Stimulated activated naive B cell treated with anti-CD40 and anti-IgM and Interleukin-4, amounts not matched to agents 10 μg/mL and 1 μg/mL and 100 μg/mL, for 72 hours (primary cell): ENCODE measurements around the gene PNMT.
"Not testable (repeated sequence)": the region's sequence is repeated elsewhere in the genome, so short reads cannot be mapped to it uniquely, and the experiment has no call there.

Experiments used
- ATAC-seq, 2 donors: fragments of 150-1000 bp; cut with Tn5 transposase; replicated peaks; 2 replicates each; pipeline ENCODE4 v1.10.0; 2021; ENCODE audit warnings: moderate library complexity in 1 of 2
- DNase-seq: peaks from one replicate; pipeline ENCODE4 v3.0.0; 2021
- H3K27ac Mint-ChIP-seq: one replicate; pipeline ENCODE4 v1.8.0; 2022; ENCODE audit warnings: mild to moderate bottlenecking, mixed read lengths
- H3K27me3 Mint-ChIP-seq, 2 donors: one replicate each; pipeline ENCODE4 v1.8.0; 2022; ENCODE audit warnings: mixed read lengths in 2 of 2
- H3K36me3 Mint-ChIP-seq, 2 donors: one replicate each; pipeline ENCODE4 v1.8.0; 2022; ENCODE audit warnings: mixed read lengths in 2 of 2, mild to moderate bottlenecking in 1 of 2
- H3K4me1 Mint-ChIP-seq, 2 donors: one replicate each; pipeline ENCODE4 v1.8.0; 2022; ENCODE audit warnings: mixed read lengths in 2 of 2, mild to moderate bottlenecking in 1 of 2
- H3K4me3 Mint-ChIP-seq, 2 donors: one replicate each; pipeline ENCODE4 v1.8.0; 2022; ENCODE audit warnings: mild to moderate bottlenecking in 2 of 2, mixed read lengths in 2 of 2, moderate library complexity in 1 of 2
- H3K9me3 Mint-ChIP-seq, 2 donors: one replicate each; pipeline ENCODE4 v1.8.0; 2022; ENCODE audit warnings: mixed read lengths in 2 of 2, mild to moderate bottlenecking in 1 of 2

Gene PNMT

DNA sequence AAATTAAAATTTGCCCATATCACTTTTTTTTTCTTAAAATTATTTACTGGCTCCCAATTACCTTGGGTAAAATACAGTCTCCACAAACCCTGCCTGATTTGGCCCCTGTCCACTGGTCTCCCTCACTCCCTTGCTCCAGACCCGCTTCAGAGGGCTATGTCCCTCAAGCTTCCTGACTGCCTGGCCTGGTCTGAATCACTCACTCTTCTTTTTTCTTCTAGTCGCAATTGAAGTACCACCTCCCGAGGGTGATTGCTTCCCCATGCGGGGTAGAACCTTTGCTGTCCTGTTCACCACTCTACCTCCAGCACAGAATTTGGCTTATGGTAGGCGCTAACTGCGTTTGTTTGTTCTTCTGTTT, 20.2 kb downstream of the PNMT start:
- peaks cover 15 to 17% of the 10 kb centered on the region in 2 donors for H3K4me1 Mint-ChIP-seq
- peaks cover 1 to 3% of the 10 kb centered on the region in 2 donors for H3K9me3 Mint-ChIP-seq
- H3K27me3 Mint-ChIP-seq = no peaks in the 10 kb centered on the region
- DNase-seq (no peak), ATAC-seq (no peak)
- peak overlapping the region; percentile 91 to 96 for H3K4me3 Mint-ChIP-seq
- peaks cover 10 to 22% of the 10 kb centered on the region in 2 donors for H3K36me3 Mint-ChIP-seq
- H3K27ac Mint-ChIP-seq = peak overlapping the region; percentile 98

DNA sequence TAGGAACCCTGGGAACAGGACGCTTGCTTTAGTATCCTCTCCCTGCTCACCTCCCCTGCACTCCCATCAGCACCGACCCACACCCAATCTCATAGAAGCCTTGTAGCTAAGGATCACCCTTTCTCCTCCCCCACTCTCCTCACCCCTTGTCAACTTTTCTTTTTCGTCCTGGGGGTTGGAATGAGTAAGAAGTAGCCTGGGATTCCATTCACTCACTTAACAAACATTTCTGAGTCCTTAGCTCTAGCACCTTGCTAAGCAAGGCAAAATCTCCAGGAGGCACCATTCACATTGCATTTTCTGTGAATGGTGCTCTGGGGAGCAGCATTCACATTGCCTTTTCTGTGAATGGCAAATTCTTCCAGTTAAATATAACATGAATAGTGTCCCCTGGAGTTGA, 20.7 kb downstream of the PNMT start:
- H3K36me3 Mint-ChIP-seq = peaks cover 10 to 22% of the 10 kb centered on the region in 2 donors
- no peak for DNase-seq
- peaks cover 15 to 17% of the 10 kb centered on the region in 2 donors for H3K4me1 Mint-ChIP-seq
- peak overlapping the region; percentile 98 for H3K27ac Mint-ChIP-seq
- H3K27me3 Mint-ChIP-seq = no peaks in the 10 kb centered on the region
- no peak for ATAC-seq
- peak overlapping the region; percentile 91 to 96 for H3K4me3 Mint-ChIP-seq
- H3K9me3 Mint-ChIP-seq = peaks cover 1 to 3% of the 10 kb centered on the region in 2 donors

DNA sequence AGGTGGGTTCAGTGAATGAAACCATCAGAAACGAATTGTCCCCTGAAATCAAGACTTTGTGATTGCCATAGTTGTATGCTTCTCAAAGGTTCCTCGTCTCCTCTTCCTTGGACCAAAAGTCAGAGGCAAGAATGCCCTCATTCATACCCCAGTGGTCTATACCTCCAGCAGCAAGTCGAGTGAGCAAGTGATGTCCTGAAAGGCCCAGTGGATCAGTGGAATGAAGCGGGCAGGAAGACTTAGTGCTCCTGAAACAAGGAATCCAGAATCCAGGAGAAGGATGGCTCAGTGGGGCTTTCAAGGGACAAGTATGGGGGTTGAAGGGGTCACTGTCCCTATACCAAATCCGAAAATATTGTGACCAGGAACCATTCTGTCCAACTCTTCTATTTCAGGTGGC, 26.3 kb downstream of the PNMT start:
- no peak overlapping the region for H3K4me3 Mint-ChIP-seq
- no peaks in the 10 kb centered on the region for H3K9me3 Mint-ChIP-seq
- H3K36me3 Mint-ChIP-seq = peaks cover 24 to 36% of the 10 kb centered on the region in 2 donors
- ATAC-seq (no peak), DNase-seq (no peak)
- peaks cover 9 to 10% of the 10 kb centered on the region in 2 donors for H3K27me3 Mint-ChIP-seq
- peaks cover under 1 to 2% of the 10 kb centered on the region in 2 donors for H3K4me1 Mint-ChIP-seq
- H3K27ac Mint-ChIP-seq = no peak overlapping the region

DNA sequence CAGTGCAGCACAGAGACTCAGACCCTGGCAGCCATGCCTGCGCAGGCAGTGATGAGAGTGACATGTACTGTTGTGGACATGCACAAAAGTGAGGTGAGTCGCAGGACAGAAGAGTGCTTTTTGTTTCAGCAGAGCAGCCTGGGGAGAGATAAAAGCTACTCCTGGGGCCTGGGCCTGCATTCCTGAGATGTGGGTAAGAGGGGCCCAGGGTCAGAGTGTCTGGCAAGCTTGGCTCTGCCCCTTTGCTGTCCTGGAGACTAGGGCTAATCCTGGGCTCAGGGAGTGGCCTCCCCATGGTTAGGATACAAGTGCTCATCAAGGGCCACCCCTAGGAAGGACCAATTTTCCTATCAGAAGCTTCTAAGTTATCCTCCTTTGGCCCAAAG, 26.8 kb downstream of the PNMT start:
- ATAC-seq = no peak
- no peak for DNase-seq
- Mint-ChIP-seq H3K4me1 (peaks cover 3 to 6% of the 10 kb centered on the region in 2 donors), H3K27ac (no peak overlapping the region), H3K4me3 (no peak overlapping the region), H3K36me3 (peaks cover 25 to 38% of the 10 kb centered on the region in 2 donors), H3K27me3 (peaks cover 13 to 15% of the 10 kb centered on the region in 2 donors), H3K9me3 (no peaks in the 10 kb centered on the region)

DNA sequence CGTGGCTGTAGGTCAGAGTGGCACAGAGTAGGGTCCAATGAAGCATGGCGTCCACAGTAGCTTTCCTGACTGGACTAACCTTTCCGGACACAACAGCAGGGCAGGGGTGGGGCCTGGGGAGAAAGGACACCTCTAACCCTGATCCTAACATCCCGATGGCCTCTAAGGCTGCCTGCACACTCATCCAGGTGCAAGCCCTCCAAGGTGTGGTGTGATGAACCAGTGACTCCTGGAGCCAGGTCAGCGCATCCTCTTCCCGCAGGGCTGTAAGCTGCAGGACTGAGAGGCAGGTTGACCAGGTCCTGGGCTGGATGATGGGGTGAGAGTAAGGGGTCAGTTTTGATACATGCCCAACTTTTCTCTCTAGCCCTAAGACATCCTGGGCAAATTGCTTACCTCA, 28.5 kb downstream of the PNMT start:
- H3K9me3 Mint-ChIP-seq = no peaks in the 10 kb centered on the region
- no peak for ATAC-seq
- peaks cover 3 to 19% of the 10 kb centered on the region in 2 donors for H3K4me1 Mint-ChIP-seq
- H3K36me3 Mint-ChIP-seq = peaks cover 25 to 43% of the 10 kb centered on the region in 2 donors
- no peak overlapping the region for H3K4me3 Mint-ChIP-seq
- peaks cover 26 to 30% of the 10 kb centered on the region in 2 donors for H3K27me3 Mint-ChIP-seq
- no peak for DNase-seq
- H3K27ac Mint-ChIP-seq = no peak overlapping the region

DNA sequence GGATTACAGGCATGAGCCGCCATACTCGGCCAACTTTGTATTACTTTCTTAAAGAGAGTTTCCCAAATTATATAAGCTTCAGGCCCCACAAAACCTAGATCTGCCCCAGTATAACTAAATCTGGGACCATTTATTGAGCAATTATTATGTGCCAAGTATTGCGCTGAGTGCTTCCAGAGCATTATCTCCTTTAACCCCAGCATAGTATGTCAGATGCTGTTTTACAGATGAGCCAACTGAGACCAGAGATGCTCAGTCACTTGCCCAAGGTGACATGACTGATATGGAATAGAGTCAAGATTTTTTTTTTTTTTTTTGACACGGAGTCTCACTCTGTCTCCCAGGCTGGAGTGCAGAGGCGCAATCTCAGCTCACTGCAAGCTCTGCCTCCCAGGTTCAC, 29.7 kb downstream of the PNMT start:
- Mint-ChIP-seq H3K4me1 (peaks cover 3 to 19% of the 10 kb centered on the region in 2 donors), H3K36me3 (peaks cover 25 to 43% of the 10 kb centered on the region in 2 donors), H3K9me3 (no peaks in the 10 kb centered on the region), H3K4me3 (no peak overlapping the region), H3K27ac (no peak overlapping the region), H3K27me3 (peaks cover 31 to 38% of the 10 kb centered on the region in 2 donors)
- DNase-seq (no peak), ATAC-seq (no peak)

DNA sequence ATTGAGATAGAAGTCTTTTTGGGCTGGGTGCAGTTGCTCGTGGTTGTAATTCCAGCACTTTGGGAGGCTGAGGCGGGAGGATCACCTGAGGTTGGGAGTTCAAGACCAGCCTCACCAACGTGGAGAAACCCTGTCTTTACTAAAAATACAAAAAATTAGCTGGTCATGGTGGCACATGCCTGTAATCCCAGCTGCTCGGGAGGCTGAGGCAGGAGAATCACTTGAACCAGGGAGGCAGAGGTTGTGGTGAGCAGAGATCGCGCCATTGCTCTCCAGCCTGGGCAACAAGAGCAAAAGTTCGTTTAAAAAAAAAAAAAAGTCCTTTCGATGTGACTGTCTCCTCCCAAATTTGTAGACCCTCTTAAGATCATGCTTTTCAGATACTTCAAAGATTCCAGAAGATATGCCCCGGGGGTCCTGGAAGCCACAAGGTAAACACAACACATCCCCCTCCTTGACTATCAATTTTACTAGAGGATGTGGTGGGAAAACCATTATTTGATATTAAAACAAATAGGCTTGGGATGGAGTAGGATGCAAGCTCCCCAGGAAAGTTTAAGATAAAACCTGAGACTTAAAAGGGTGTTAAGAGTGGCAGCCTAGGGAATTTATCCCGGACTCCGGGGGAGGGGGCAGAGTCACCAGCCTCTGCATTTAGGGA, 31.0 kb downstream of the PNMT start:
- peak overlapping the region; percentile 55 to 72 for H3K4me3 Mint-ChIP-seq
- DNase-seq, H3K9me3 Mint-ChIP-seq, ATAC-seq: not testable (repeated sequence)
- H3K27ac Mint-ChIP-seq = peak overlapping the region; percentile 14
- H3K4me1 Mint-ChIP-seq = peaks cover 9 to 28% of the 10 kb centered on the region in 2 donors
- H3K36me3 Mint-ChIP-seq = peaks cover 23 to 39% of the 10 kb centered on the region in 2 donors
- peaks cover 31 to 39% of the 10 kb centered on the region in 2 donors for H3K27me3 Mint-ChIP-seq

DNA sequence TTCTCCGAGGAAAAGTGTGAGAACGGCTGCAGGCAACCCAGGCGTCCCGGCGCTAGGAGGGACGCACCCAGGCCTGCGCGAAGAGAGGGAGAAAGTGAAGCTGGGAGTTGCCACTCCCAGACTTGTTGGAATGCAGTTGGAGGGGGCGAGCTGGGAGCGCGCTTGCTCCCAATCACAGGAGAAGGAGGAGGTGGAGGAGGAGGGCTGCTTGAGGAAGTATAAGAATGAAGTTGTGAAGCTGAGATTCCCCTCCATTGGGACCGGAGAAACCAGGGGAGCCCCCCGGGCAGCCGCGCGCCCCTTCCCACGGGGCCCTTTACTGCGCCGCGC, 31.5 kb downstream of the PNMT start, which contains the start of gene ERBB2:
Gene ERBB2 (plus strand): TSS at position 247 of the 330 bp plus-strand sequence. CDS start 175 bp downstream, outside the sequence.
- Mint-ChIP-seq H3K27ac (peak within 1 kb of the TSS; percentile 57), H3K4me3 (peak within 1 kb of the TSS; percentile 55 to 72), H3K36me3 (peaks cover 21 to 35% of the 10 kb centered on the region in 2 donors), H3K4me1 (peaks cover 9 to 28% of the 10 kb centered on the region in 2 donors), H3K9me3 (no peaks in the 10 kb centered on the region), H3K27me3 (peaks cover 31 to 39% of the 10 kb centered on the region in 2 donors)
- ATAC-seq = no peak
- DNase-seq = no peak

DNA sequence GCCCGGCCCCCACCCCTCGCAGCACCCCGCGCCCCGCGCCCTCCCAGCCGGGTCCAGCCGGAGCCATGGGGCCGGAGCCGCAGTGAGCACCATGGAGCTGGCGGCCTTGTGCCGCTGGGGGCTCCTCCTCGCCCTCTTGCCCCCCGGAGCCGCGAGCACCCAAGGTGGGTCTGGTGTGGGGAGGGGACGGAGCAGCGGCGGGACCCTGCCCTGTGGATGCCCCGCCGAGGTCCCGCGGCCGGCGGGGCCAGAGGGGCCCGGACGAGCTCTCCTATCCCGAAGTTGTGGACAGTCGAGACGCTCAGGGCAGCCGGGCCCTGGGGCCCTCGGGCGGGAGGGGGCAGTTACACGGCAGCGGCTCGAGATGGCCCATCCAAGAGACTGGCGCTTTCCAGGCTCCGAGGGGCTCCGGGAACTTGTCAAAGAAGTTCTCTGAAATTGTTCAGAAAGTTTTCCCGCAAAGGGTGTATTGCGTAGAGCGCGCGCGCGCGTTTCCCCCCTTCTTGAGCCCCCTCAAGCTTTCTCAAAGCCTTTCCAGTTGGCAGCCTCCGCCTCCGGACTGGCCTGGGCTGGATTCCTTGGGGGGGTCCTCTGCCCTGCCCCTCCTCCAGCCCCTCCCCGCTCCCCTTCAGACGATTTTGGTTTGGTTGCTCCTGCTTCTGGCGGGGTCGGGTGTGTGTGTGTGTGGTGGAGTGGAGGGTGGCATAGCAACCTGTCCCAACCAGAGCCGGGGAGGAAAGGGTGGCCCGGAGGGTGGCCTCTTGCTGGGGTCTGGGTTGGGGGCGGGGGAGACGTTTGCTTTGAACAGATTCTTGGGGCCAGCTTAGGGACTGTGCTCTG, 32.1 kb downstream of the PNMT start:
- Mint-ChIP-seq H3K27ac (no peak overlapping the region), H3K27me3 (peaks cover 31 to 39% of the 10 kb centered on the region in 2 donors), H3K36me3 (peaks cover 19 to 32% of the 10 kb centered on the region in 2 donors), H3K4me3 (peak overlapping the region; percentile 40 to 53), H3K4me1 (peaks cover 9 to 28% of the 10 kb centered on the region in 2 donors), H3K9me3 (no peaks in the 10 kb centered on the region)
- DNase-seq = no peak
- peak; percentile 22 to 33 for ATAC-seq

DNA sequence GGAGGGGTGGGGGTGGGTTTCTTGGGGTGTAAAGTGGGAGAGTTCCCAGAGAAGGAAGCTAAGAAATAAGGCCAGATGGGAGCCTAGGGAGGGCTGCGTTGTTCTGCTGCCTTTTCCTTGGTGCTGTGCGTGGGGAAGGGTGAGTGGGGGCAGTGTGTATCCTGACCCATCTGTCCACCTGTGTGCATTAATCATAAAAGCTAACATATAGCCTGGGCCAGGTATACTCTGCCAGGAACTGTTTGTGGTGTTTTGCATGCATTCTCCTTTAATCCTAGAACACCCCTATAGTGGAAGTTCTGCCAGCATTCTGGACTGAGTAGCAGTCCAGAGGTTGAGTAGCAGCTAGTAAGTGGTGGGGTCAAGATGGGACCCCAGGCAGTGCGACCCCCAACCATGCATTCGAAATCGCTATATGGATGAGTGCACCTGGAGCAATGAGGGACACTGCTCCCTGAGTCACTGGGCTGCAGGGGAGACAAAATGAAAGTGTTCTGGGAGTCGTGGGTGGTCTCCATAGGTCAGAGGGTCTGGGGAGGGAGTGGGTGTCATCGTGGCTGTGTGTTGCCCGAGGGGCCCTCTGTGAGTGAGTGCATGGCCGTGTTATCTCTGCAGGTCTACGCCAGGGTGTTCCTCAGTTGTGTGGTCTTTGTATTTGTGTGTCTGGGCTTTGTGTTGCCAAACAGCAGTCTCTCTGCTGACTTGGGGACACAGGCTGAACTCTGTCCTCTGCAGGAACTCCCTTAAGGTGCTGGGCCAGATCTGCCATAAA, 32.9 kb downstream of the PNMT start:
- H3K4me1 Mint-ChIP-seq = peaks cover 9 to 28% of the 10 kb centered on the region in 2 donors
- H3K27me3 Mint-ChIP-seq = peaks cover 31 to 39% of the 10 kb centered on the region in 2 donors
- no peak for DNase-seq
- H3K9me3 Mint-ChIP-seq = no peaks in the 10 kb centered on the region
- no peak for ATAC-seq
- peaks cover 16 to 27% of the 10 kb centered on the region in 2 donors for H3K36me3 Mint-ChIP-seq
- H3K4me3 Mint-ChIP-seq = no peak overlapping the region
- peak overlapping the region; percentile 14 for H3K27ac Mint-ChIP-seq

DNA sequence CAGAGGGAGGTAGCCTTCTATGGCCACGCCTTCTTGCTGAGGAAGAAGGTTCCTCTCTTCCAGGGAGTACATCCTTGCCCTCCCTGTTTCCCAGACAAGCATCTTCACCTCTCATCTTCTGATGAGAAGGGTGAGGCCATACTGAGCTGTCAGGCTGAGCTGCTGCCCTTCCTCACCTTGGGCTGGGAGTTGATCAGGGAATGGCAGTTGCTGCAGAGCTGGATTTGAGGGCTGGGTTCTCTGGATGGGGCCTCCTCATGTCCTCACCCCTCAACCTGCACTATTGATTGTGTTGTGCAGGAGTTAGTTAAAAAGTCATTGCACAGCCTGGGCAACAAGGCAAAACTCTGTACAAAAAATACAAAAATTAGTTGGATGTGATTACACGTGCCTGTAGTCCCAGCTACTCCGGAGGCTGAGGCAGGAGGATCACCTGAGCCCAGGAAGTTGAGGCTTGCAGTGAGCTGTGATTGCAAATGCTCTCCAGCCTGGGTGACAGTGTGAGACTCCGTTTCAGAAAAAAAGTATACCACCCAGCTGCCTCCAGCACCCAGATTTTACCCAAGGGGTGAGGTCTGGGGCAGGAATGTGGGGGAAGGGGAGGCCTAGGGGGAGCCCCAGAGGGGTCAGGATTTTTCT, 33.6 kb downstream of the PNMT start:
- Mint-ChIP-seq H3K9me3 (no peaks in the 10 kb centered on the region), H3K27me3 (peaks cover 31 to 39% of the 10 kb centered on the region in 2 donors), H3K4me3 (no peak overlapping the region), H3K36me3 (peaks cover 12 to 22% of the 10 kb centered on the region in 2 donors), H3K27ac (no peak overlapping the region), H3K4me1 (peaks cover 11 to 31% of the 10 kb centered on the region in 2 donors)
- DNase-seq (no peak), ATAC-seq (no peak)

DNA sequence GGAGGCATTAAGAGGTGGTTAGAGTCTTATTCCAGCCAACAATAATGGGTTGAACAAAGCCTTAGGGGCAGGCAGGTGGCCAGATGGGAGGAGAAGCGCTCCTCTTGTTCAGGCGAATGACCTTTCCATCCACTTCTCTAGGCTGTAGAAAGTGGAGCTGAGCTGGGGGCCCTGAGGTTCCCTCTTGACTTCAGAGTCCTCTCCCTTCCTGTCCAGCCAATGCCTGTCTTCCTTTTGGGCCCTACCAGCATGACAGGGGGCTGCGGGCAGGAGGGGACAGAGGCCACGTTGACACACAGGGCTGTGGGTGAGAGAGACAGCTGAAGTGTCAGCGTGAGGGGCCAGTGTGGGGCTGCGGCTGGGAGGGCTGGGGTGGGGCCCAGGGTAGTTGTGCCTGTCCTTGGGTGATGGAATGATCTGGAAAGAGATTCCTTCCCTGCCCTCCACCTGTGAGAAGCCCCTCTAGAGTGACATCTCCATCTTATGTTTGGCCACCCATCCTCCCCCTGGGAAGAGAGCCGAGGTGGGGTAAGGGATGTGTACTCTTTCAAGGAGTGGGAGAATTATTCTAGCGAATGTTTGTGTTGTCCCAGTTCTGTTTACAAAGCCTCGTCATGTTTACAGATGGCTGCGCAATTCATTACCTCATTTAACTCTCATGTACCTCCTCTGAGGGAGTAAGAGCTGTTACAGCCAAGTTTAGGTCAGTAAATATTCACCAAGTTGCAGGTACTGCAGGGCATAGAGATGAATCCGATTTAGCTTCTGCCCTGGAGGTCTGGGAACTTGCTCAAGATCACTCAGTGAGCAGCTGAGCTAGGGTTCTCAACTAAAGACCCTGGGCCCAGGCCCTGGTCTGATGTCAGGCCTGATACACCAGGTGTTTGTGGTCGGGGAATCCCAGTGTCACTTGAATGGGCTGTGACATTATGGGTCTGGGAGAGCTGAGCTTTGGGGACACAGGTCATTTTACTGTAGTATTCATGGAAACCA, 34.9 kb downstream of the PNMT start:
- peak overlapping the region; percentile 53 for H3K27ac Mint-ChIP-seq
- peaks cover 15 to 36% of the 10 kb centered on the region in 2 donors for H3K4me1 Mint-ChIP-seq
- peak; percentile 56 to 71 for ATAC-seq

DNA sequence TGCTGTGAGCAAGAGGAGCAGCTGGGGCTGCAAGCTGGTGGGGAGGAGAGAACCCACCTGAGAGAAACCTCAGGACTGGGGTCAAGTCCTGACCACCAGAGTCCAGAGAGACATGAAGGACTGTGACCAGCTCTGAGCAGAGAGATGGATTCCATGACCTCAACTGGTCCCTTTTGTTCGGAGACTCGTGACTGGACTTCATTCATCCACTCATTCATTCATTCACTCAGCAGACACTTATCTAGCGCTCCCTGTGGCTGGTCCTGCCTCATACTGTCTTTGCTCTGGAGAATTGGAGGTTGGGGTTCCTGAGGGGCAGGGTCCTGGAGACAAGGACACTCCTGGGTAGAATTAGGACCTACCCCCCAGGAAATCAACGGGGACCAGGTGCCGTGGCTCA, 35.7 kb downstream of the PNMT start:
- Mint-ChIP-seq H3K4me1 (peaks cover 17 to 40% of the 10 kb centered on the region in 2 donors), H3K36me3 (peaks cover 4 to 12% of the 10 kb centered on the region in 2 donors), H3K27me3 (peaks cover 28 to 36% of the 10 kb centered on the region in 2 donors), H3K27ac (no peak overlapping the region), H3K9me3 (no peaks in the 10 kb centered on the region), H3K4me3 (no peak overlapping the region)
- DNase-seq (no peak), ATAC-seq (no peak)

More for the DNA sequence above, 34.9 kb downstream of the PNMT start:
- no peak overlapping the region for H3K4me3 Mint-ChIP-seq
- no peak for DNase-seq
- H3K27me3 Mint-ChIP-seq = peaks cover 31 to 39% of the 10 kb centered on the region in 2 donors
- H3K36me3 Mint-ChIP-seq = peaks cover 4 to 14% of the 10 kb centered on the region in 2 donors
- H3K9me3 Mint-ChIP-seq = no peaks in the 10 kb centered on the region
